Hindlimb muscle (tissue), 1 donor: ENCODE data around the gene TBC1D1. TPM values are rescaled to one million over a fixed set of nuclear protein-coding genes. Genes with fewer than 3 reads are reported as not detected.

Experiments used
- DNase-seq: peaks from one replicate; pipeline ENCODE4 v3.0.0-alpha.2; 2013
- polyA plus RNA-seq: library from polyadenylated mRNA; unstranded; fragments of 120-200 nt; gene quantifications from one replicate; pipeline ENCODE4 v1.2.1, GENCODE V29; 2013; ENCODE audit not compliant: insufficient read length

Gene TBC1D1
- polyA plus RNA-seq, 1 donor: 51.4 TPM

DNA sequence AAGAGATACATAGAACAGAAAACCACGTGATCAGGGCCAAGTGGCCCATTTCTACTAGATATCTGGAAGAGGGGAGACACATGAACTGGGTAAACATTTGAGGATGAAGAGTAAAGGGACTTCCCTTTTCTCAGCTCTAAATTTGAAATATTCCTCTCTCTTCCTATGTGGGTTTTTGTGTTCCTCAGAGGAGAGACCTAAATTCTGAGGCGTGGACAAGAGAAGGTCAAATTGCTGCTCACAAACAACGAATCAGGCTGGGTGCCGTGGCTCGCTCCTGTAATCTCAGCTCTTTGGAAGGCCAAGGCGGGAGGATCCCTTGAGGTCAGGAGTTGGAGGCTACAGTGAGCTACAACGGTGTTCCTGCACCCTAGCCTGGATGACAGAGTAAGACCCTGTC is 285.3 kb downstream of the TBC1D1 start:
- DNase-seq: no peak

DNA sequence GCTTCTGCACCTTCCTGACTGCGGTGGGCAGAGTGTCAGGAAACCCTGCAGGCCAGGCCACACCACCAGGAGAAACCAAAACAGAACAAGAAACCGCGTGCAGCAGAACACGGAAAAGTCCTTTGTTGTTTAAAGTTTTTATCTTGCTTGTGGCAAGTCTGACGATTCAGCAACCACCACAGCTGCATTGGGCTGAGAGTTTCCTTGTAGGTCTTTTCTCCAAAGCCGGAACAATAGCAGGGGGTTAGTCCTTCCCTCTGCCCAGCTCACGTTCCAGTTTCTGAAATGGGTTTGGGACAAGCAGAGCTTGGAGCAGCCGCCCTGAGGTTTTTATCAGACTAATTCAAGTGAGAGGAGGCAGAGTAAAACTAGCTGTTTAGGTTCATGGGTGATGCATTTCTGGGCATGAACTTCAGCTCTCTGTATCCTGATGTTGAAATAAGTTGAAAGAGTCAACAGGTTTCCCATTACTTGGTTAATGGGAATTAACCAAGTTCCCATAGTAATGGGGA is 286.2 kb downstream of the TBC1D1 start:
- no peak for DNase-seq

DNA sequence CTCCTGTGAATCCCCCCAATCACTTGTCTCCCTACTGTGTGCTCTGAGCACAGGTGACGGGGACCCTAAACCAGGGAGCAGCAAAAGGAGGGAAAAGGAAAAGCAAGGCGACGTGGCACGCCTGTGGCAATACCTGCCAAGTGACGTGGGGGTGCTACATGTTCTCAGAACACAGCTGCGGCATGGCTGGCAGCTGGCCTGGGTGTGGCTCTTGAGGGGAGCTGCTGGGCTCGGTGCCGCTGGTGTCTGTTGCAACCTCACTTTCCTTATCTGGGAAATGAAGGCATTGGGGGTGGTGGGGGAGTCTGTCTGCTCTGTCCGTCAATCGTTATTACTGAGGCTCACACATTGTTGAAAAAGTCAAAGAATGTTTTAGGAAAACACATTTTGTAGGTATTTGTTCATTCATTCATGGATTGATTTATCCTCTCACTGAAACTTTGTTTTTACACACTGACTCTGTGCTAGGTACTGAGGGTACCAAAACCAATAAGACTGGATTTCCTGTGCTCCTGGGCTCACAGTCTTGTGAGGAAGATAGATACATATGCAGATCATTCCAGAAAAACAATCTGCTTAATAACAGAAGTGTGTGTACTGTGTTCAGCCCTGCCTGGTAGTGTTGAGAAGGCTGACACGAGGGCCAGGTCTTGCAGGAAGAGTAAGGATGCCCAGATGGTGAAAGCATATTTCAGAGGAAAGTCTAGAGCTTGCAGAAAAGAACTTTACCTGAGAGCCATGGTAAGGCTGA is 286.9 kb downstream of the TBC1D1 start:
- peak; percentile 50 for DNase-seq

DNA sequence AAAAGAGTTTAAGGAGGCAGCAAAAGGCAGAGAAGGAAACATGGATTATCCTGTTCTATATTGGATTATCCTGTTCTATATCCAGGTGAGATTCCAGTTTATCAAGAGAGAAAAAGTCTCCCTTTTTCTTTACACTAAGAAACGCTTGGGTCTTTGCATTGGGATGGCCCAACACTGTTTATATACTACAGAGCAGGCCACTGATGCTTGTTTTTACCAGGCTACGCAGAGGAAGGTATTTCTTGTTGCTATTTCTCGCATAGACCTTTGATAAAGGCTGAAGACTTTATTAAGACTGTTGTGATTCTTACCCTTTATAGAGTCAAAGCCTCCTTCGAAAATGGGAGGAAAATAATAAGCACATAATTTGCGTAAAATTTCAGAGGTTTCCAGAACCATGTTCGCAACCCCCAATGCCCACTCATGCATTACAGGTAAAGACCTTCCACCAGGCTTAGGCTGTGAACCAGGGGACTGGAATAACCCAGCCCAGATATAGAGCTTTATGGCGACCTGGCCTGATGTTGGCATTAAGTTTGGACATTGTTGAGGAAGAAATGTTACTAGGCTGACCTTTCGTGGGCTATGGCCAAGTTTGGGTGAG is 287.6 kb downstream of the TBC1D1 start:
- no peak for DNase-seq

DNA sequence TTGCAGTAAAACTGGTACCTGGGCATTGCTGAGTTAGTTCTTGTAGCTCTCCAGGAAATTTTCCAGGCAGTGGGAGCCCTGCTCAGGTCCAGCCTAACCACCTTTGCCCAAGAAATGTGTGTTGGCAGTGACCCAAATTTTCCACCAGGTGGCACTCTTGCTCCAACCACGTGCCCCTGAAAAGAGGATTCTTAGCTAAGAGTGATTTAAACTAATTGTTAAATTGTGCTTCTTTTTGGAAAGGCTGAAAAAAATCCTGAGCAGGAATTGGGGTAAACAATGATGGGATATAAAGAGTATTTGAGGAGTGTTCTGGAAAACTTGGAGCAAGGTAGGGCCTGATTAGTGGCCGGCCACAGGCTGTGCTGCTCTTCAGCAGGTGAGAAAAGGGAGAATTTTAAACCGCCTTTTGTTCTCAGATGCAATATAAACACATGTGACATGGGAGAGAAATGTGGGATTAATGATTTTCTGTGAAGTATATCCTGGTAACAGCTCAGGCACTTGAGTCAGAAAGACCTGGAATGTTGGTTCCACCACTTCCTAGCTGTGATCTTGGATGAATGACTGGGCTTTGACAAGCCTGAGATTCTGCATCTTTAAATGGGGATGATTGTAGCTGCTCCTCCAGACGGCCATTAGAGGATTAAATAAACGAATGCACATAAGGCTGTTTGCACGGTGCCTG is 288.9 kb downstream of the TBC1D1 start:
- DNase-seq: peak; percentile 73

DNA sequence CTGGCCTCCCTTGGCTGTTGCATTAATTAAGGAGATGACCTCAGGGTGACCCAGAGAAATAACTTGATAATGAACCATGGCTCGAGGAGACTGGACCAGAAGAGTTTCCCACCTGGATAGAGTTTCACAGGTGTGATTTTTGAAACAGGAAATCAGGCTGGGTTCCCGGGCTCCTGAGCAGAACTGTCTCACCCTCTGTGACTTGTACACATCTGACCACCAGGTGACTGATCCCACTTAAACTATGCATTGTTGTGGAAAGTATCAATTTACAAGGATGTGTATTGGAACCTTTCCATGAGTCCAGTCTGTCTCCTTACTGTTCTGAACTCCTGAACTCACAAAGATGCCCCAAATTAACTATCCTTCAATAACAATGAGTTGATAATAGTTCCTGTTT is 289.6 kb downstream of the TBC1D1 start:
- DNase-seq: no peak

DNA sequence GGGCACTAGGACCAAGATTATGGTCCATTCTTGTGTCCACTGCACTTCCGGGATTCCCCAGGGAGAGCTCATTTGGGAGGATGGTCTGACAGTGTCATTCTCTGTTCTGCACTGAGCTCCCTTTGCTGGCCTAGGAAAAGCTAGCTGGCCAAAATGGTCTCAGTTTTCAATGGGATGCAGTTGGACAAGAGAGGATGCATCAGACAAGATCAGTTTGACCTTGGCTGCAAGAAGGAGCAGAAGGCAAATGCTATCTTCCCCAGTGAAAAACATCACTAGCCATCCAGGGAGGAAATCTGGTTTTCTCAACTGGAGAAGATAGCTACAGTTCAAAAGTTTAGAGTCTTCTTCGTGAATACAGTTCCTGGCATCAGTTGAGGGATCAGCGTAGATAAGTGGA is 290.4 kb downstream of the TBC1D1 start:
- DNase-seq: no peak

DNA sequence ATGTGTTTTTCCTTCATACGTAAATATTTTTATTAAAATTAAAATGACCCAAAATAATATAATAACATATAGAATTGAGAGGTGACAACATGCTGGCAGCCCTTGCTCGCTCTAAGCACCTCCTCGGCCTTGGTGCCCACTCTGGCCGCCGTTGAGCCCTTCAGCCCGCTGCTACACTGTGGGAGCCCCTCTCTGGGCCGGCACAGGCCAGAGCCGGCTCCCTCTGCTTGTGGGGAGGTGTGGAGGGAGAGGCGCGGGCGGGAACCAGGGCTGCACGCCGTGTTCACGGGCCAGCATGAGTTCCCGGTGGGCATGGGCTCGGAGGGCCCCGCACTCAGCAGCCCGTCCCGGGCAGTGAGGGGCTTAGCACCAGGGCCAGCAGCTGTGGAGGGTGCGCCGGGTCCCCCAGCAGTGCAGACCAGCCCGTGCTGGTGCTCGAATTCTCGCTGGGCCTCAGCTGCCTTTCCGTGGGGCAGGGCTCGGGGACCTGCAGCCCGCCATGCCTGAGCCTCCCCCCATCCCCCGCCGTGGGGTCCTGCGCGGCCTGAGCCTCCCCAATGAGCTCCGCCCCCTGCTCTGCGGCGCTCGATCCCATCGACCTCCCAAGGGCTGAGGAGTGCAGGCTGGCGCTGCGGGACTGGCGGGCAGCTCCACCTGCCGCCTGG is 291.6 kb downstream of the TBC1D1 start:
- no peak for DNase-seq

DNA sequence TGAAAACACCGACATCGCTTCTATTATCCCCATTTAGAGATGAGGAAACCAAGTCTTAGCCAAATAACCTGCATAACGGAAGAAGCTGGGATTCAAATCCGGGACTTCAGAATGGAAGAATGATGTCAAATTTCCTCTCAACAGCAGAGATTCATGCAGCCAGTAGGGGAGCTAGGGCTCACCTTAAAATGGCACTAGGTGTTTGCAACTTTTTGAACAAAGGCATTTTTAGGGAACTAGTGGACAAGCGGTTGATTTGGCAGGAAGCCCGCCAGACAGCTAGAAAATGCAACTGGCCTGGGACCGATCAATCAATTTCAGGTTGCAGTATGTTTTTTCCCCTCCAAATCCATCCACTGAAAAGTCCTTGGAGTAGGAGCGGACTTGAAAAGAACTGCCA is 293.5 kb downstream of the TBC1D1 start:
- DNase-seq: no peak

DNA sequence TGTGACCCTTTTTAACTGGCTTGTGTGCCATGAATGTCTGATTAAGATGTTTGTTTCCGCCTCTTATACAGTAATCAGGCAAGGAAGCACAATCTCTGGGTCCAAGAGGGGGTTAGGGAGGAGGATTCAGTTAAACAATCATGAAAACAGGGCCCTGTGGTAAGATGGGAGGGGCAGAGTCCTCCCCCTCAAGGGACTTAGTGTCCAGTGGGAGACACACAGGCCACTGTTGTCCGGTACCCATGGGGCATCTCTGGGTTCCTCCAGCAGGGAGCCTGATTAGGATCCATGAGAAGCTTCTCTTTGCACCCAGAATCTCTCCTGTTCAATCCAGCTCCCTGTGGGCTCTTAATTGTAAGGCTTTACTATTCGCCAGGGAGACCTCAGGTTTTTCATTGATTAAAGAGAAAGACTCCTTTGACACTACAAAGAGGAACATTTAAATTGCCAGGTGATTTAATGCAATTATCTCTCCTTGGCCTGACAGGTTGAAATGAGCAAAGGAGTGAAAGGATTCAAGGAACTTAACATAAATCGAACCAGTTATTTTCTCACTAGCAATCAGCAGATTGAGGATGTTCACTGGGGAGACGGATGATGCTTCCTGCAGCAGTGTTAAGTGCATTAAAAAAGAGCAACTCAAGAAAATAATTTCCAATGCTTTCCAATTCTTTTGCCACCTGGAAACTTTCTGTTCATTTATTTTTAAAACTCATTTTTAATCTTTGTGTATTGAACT is 294.7 kb downstream of the TBC1D1 start:
- DNase-seq: no peak

DNA sequence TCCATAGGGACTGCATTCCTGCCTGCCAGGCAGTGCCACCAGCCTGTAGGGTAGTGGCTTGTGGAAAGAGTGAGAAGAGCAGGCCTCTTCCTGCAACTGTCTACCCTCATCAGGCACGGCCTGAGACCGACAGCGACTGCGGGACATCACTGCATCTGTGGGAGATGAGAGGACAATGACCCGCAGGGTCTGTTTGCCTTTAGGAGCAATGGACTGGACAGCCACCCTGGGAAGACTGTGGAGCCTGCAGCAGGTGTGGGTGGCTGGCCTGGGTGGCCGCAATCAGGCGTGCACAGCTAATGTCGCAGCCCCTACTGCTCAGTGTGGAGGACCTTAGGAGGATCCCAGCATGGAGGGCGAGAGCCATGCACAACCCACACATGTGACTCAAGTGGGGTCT is 297.3 kb downstream of the TBC1D1 start:
- no peak for DNase-seq

DNA sequence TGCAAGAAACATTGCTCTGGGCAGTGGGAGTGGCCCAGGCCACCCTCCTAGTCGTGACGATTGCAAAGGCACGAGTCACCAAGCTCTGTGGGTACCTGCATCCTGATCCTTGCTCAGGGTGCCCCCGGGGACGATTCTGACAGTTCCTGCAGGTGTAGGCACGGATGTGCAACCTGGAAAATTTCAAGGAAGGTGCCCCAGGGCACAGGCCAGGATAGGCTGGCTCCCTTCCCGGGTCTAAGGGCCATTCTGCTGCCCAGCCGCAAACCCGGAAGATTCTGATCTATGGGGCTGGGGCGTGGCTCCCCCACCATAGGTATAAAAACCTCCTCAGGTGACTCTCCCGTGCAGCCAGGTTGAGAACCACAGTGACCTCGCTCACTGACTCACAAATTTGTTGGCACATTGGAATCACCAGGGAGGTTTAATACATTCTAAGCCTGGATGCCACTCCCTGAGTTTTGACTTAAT is 297.8 kb downstream of the TBC1D1 start:
- no peak for DNase-seq

Other genes starting within 250 kb of the TBC1D1 start
- 17.2 TPM for gene RELL1, start 204.7 kb upstream of the TBC1D1 start, polyA plus RNA-seq
- 11.6 TPM for gene PGM2, start 64.4 kb upstream of the TBC1D1 start, polyA plus RNA-seq
- gene PTTG2, start 69.3 kb downstream of the TBC1D1 start, polyA plus RNA-seq: not detected